GM19468 (cell line): ENCODE data around the gene CD59.
"Not testable (repeated sequence)": the region's sequence is repeated elsewhere in the genome, so short reads cannot be mapped to it uniquely, and the experiment has no call there.

Experiments used
- ATAC-seq: cut with Tn5 transposase; IDR thresholded peaks from one replicate; pipeline ENCODE4 v1.9.1; 2021; ENCODE audit warnings: mild to moderate bottlenecking, moderate library complexity, moderate number of reproducible peaks; ENCODE audit not compliant: unreplicated experiment; ENCODE audit errors: extremely low read depth

Gene CD59

GRCh38 chr11:33670250-33671011 lies 65.8 kb downstream of the CD59 start:
- no peak for ATAC-seq

GRCh38 chr11:33669598-33670249 lies 66.5 kb downstream of the CD59 start:
- ATAC-seq, result no peak

- no peak for ATAC-seq
Observed at GRCh38 chr11:33668951-33669596, 67.1 kb downstream of the CD59 start.

GRCh38 chr11:33668468-33668825 lies 67.8 kb downstream of the CD59 start:
- ATAC-seq, result no peak

- ATAC-seq, result no peak
Observed at GRCh38 chr11:33667819-33668467, 68.3 kb downstream of the CD59 start.

- no peak for ATAC-seq
Observed at GRCh38 chr11:33665350-33666106, 70.7 kb downstream of the CD59 start.

- ATAC-seq, result no peak
Observed at GRCh38 chr11:33664827-33665226, 71.4 kb downstream of the CD59 start.

- no peak for ATAC-seq
Observed at GRCh38 chr11:33664166-33664565, 72.1 kb downstream of the CD59 start.

- no peak for ATAC-seq
Observed at GRCh38 chr11:33663121-33663520, 73.1 kb downstream of the CD59 start.

GRCh38 chr11:33661526-33661925 lies 74.7 kb downstream of the CD59 start:
- ATAC-seq, result not testable (repeated sequence)

GRCh38 chr11:33660962-33661361 lies 75.3 kb downstream of the CD59 start:
- no peak for ATAC-seq

- no peak for ATAC-seq
Observed at GRCh38 chr11:33659370-33660139, 76.7 kb downstream of the CD59 start.

- no peak for ATAC-seq
Observed at GRCh38 chr11:33658195-33658900, 77.9 kb downstream of the CD59 start.

GRCh38 chr11:33657757-33658156 lies 78.5 kb downstream of the CD59 start:
- ATAC-seq, result no peak

GRCh38 chr11:33656768-33657167 lies 79.5 kb downstream of the CD59 start:
- ATAC-seq, result no peak

- ATAC-seq, result no peak
Observed at GRCh38 chr11:33655842-33656600, 80.2 kb downstream of the CD59 start.

GRCh38 chr11:33654594-33654993 lies 81.6 kb downstream of the CD59 start:
- no peak for ATAC-seq
